SK-N-SH (cell line): ENCODE data around the gene XCL1. TPM values are rescaled to one million over a fixed set of nuclear protein-coding genes. Genes with fewer than 3 reads are reported as not detected.
"Not testable (repeated sequence)": the region's sequence is repeated elsewhere in the genome, so short reads cannot be mapped to it uniquely, and the experiment has no call there.

Experiments used
- CTCF ChIA-PET: fragments of 300-600, 350-600 bp; formaldehyde crosslinking; extraction: SDS; loops from one replicate; lab custom pipeline; 2021; lab: Yijun Ruan, JAX
- POLR2A ChIA-PET: fragments of 350-600 bp; sonication (Branson Sonifier 250); formaldehyde crosslinking; extraction: SDS; loops from one replicate; lab custom pipeline; 2020; ENCODE audit warnings: antibody characterized with exemption, inconsistent platforms; lab: Yijun Ruan, JAX
- DNase-seq: peaks from one replicate; pipeline ENCODE4 v3.0.0; 2012
- H2AFZ ChIP-seq: fragments of 200-600 bp; sonication (generic); 2 replicates; pipeline ENCODE4 v1.8.1; 2016; ENCODE audit warnings: antibody characterized with exemption, mild to moderate bottlenecking, low read depth
- H3F3A ChIP-seq: fragments of 200-600 bp; sonication (generic); replicated peaks from 2 replicates; pipeline ENCODE3; 2016; ENCODE audit warnings: antibody characterized with exemption, mild to moderate bottlenecking; ENCODE audit not compliant: insufficient read depth
- H3K27ac ChIP-seq, 2 experiments: fragments of 200-500 bp in 1 of 2; fragments of 200-600 bp in 1 of 2; sonication (Bioruptor generic) in 1 of 2; sonication (generic), shearing (Covaris generic) in 1 of 2; 2 replicates each; pipeline versions ENCODE4 v1.5.1 to v1.6.1; 2014 to 2016; ENCODE audit warnings: low read depth in 2 of 2, inconsistent platforms in 1 of 2, low read length in 1 of 2, mild to moderate bottlenecking in 1 of 2, mixed read lengths in 1 of 2
- H3K27me3 ChIP-seq: fragments of 200-600 bp; sonication (generic), shearing (Covaris generic); 2 replicates; pipeline ENCODE4 v1.6.1; 2016; ENCODE audit warnings: mixed run types; ENCODE audit not compliant: insufficient read depth
- H3K36me3 ChIP-seq, 2 experiments: fragments of 200-500 bp in 1 of 2; fragments of 200-600 bp in 1 of 2; sonication (Bioruptor generic) in 1 of 2; sonication (generic) in 1 of 2; replicated peaks in 1 of 2; 2 replicates each; pipeline versions ENCODE3 to v1.5.1; 2014 to 2016; ENCODE audit warnings: low read length in 1 of 2, mild to moderate bottlenecking in 1 of 2; ENCODE audit not compliant: insufficient read depth in 2 of 2, control insufficient read depth in 1 of 2
- H3K4me1 ChIP-seq, 2 experiments: fragments of 200-500 bp in 1 of 2; fragments of 200-600 bp in 1 of 2; sonication (Bioruptor generic) in 1 of 2; sonication (generic), shearing (Covaris generic) in 1 of 2; 2 replicates each; pipeline versions ENCODE4 v1.5.1 to v1.6.1; 2014 to 2016; ENCODE audit warnings: low read depth in 1 of 2, low read length in 1 of 2, mixed run types in 1 of 2; ENCODE audit not compliant: insufficient read depth in 2 of 2, control insufficient read depth in 1 of 2
- H3K4me2 ChIP-seq: fragments of 200-600 bp; sonication (generic), shearing (Covaris generic); 2 replicates; pipeline ENCODE4 v1.6.1; 2017; ENCODE audit warnings: mixed run types
- H3K4me3 ChIP-seq, 2 experiments: fragments of 200-500 bp in 1 of 2; fragments of 200-600 bp in 1 of 2; sonication (Bioruptor generic) in 1 of 2; sonication (generic), shearing (Covaris generic) in 1 of 2; 2 replicates each; pipeline versions ENCODE4 v1.5.1 to v1.8.1; 2014 to 2016; ENCODE audit warnings: low read depth in 2 of 2, inconsistent platforms in 1 of 2, low read length in 1 of 2, mild to moderate bottlenecking in 1 of 2, mixed read lengths in 1 of 2, moderate library complexity in 1 of 2
- H3K79me2 ChIP-seq: fragments of 200-600 bp; sonication (generic); 2 replicates; pipeline ENCODE4 v1.8.1; 2017; ENCODE audit warnings: mild to moderate bottlenecking; ENCODE audit not compliant: insufficient read depth
- H3K9ac ChIP-seq: fragments of 200-600 bp; sonication (generic); 2 replicates; pipeline ENCODE4 v1.6.1; 2017; ENCODE audit warnings: mixed run types
- H3K9me2 ChIP-seq: fragments of 200-600 bp; sonication (generic); 2 replicates; pipeline ENCODE4 v1.6.1; 2017; ENCODE audit warnings: mixed run types
- H3K9me3 ChIP-seq: fragments of 200-600 bp; sonication (generic); 2 replicates; pipeline ENCODE4 v1.6.1; 2017; ENCODE audit warnings: mixed run types, mild to moderate bottlenecking, moderate library complexity
- H4K20me1 ChIP-seq: fragments of 200-600 bp; sonication (generic); 2 replicates; pipeline ENCODE4 v1.6.1; 2017; ENCODE audit warnings: mild to moderate bottlenecking, mixed run types; ENCODE audit not compliant: insufficient read depth
- FOSL2 ChIP-seq: IDR thresholded peaks from 2 replicates; pipeline ENCODE4 v1.4.0; 2012; ENCODE audit warnings: low read depth, mild to moderate bottlenecking, moderate library complexity, borderline replicate concordance
- FOXJ3 ChIP-seq: sonication (generic); formaldehyde crosslinking; IDR thresholded peaks from 2 replicates; pipeline ENCODE4 v1.5.1; 2020; ENCODE audit warnings: mild to moderate bottlenecking, missing genetic modification reagents
- GABPA ChIP-seq: IDR thresholded peaks from 2 replicates; pipeline ENCODE4 v1.4.0; 2012; ENCODE audit warnings: low read depth, mild to moderate bottlenecking
- GATA2 ChIP-seq: sonication (generic); formaldehyde crosslinking; IDR thresholded peaks from 2 replicates; pipeline ENCODE4 v1.5.0; 2020; ENCODE audit warnings: mild to moderate bottlenecking, missing genetic modification reagents
- MXI1 ChIP-seq: IDR thresholded peaks from 2 replicates; pipeline ENCODE4 v1.6.1; 2012; ENCODE audit warnings: mild to moderate bottlenecking, low read depth, low read length, improper control_type of control experiment
- NFIC ChIP-seq: IDR thresholded peaks from 2 replicates; pipeline ENCODE4 v1.4.0; 2012; ENCODE audit warnings: borderline replicate concordance
- NRF1 ChIP-seq: IDR thresholded peaks from 2 replicates; pipeline ENCODE4 v1.6.1; 2012; ENCODE audit warnings: low read depth, mild to moderate bottlenecking, low read length
- POLR2AphosphoS5 ChIP-seq: IDR thresholded peaks from 2 replicates; pipeline ENCODE4 v1.6.1; 2012; ENCODE audit warnings: low read depth, low read length
- RAD21 ChIP-seq: IDR thresholded peaks from 2 replicates; pipeline ENCODE4 v1.6.1; 2012; ENCODE audit warnings: mild to moderate bottlenecking, low read length
- RCOR1 ChIP-seq: fragments of 150-350 bp; IDR thresholded peaks from 2 replicates; pipeline ENCODE4 v1.6.1; 2017; ENCODE audit warnings: antibody characterized with exemption, low read length
- RFX5 ChIP-seq: IDR thresholded peaks from 2 replicates; pipeline ENCODE4 v1.6.1; 2012; ENCODE audit warnings: mild to moderate bottlenecking, improper control_type of control experiment, low read length
- SIN3A ChIP-seq: IDR thresholded peaks from 2 replicates; pipeline ENCODE4 v1.6.1; 2012; ENCODE audit warnings: low read depth, mild to moderate bottlenecking, low read length, moderate library complexity, borderline replicate concordance
- SMC3 ChIP-seq: IDR thresholded peaks from 2 replicates; pipeline ENCODE4 v1.6.1; 2012; ENCODE audit warnings: low read depth, low read length, improper control_type of control experiment
- YY1 ChIP-seq: IDR thresholded peaks from 2 replicates; pipeline ENCODE4 v1.4.0; 2012; ENCODE audit warnings: low read depth, mild to moderate bottlenecking
- WGBS: methylation state at CpG from one replicate; pipeline ENCODE4 v1.1.6; 2017; ENCODE audit warnings: low lambda C conversion rate; 5-methylcytosine and 5-hydroxymethylcytosine counted together
- polyA plus RNA-seq, 3 experiments: library from polyadenylated mRNA; depleted of rRNA; stranded (reverse); fragments of >200 nt; gene quantifications; 2 replicates each; pipeline ENCODE4 v1.2.3, GENCODE V29; 2012
- TF ChIP-seq, protein P1 (sequence below): IDR thresholded peaks from 2 replicates; pipeline ENCODE4 v1.6.1; 2012; ENCODE audit warnings: mild to moderate bottlenecking, low read depth, low read length, moderate library complexity
- TF ChIP-seq, protein P2 (sequence below): fragments of 200-600 bp; sonication (generic); IDR thresholded peaks from 2 replicates; pipeline ENCODE4 v1.6.1; 2017; ENCODE audit warnings: antibody characterized with exemption, mild to moderate bottlenecking, moderate library complexity

Gene XCL1
- polyA plus RNA-seq, 1 of the 3 experiments (the other 2 are of a cell fraction) = not detected

DNA sequence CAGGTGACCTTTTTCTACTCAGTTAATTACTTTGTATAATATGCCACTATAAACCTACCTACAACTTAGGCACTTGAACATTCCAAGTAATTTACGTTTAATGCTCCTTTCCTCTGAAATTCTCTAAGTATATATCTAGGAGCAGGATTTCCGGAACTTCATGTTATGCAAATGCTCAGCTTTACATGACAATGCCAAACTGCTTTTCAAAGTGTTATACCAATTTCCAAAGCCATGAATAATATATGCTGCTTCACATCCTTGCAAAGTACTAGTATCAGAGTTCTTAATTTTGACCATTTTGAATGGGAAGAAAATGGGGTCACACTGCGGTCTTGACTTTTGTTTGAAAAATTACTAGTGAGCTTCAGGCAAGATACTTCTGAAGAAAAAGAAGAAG lies 5.8 kb upstream of the XCL1 start (continued):
- TF ChIP-seq RCOR1 = no peak
- no peak for TF ChIP-seq YY1
- TF ChIP-seq POLR2AphosphoS5 = no peak
- TF ChIP-seq GABPA = no peak
- TF ChIP-seq, protein P1, sequence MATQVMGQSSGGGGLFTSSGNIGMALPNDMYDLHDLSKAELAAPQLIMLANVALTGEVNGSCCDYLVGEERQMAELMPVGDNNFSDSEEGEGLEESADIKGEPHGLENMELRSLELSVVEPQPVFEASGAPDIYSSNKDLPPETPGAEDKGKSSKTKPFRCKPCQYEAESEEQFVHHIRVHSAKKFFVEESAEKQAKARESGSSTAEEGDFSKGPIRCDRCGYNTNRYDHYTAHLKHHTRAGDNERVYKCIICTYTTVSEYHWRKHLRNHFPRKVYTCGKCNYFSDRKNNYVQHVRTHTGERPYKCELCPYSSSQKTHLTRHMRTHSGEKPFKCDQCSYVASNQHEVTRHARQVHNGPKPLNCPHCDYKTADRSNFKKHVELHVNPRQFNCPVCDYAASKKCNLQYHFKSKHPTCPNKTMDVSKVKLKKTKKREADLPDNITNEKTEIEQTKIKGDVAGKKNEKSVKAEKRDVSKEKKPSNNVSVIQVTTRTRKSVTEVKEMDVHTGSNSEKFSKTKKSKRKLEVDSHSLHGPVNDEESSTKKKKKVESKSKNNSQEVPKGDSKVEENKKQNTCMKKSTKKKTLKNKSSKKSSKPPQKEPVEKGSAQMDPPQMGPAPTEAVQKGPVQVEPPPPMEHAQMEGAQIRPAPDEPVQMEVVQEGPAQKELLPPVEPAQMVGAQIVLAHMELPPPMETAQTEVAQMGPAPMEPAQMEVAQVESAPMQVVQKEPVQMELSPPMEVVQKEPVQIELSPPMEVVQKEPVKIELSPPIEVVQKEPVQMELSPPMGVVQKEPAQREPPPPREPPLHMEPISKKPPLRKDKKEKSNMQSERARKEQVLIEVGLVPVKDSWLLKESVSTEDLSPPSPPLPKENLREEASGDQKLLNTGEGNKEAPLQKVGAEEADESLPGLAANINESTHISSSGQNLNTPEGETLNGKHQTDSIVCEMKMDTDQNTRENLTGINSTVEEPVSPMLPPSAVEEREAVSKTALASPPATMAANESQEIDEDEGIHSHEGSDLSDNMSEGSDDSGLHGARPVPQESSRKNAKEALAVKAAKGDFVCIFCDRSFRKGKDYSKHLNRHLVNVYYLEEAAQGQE = no peak

DNA sequence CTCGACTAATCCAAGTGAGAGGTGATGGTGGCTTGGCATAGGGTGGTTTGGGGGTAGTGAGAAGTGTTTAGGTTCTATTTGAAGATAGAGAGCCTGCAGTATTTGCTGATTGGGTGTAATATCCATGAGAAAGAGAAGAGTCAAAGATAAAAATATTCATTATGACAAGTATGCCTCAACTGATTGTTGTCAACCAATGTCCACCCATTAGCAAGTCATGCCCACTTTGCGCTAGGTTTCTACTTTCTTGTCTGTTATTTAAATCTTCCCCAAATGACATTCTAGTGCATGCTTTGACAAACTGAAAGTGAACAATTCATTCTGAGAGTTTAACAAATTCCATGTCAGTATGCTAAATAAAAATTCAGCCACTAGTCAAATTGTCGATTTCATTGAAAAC lies 3.8 kb upstream of the XCL1 start:
- ChIA-PET CTCF (interaction anchor here (0.6 to 1.0 kb wide), 2 partner anchors 10 to 230 kb away, joined by 3 read pairs; no protein-coding TSS in a partner anchor), POLR2A (no interaction called here)
- H3K27me3 ChIP-seq = no peaks in the 10 kb centered on the region
- 86% methylated on average over 3 of the region's 3 CpGs for WGBS
- DNase-seq = no peak
- H3K9me3 ChIP-seq = no peaks in the 10 kb centered on the region
- H3K9ac ChIP-seq = no peak overlapping the region
- no peak for TF ChIP-seq SIN3A
- TF ChIP-seq RFX5 = no peak
- TF ChIP-seq NFIC = no peak
- TF ChIP-seq FOXJ3 (CRISPR knock-in tag) = no peak
- TF ChIP-seq FOSL2 = no peak
- no peak for TF ChIP-seq MXI1
- no peak for TF ChIP-seq NRF1
- TF ChIP-seq RAD21 = no peak
- no peak overlapping the region for H3K27ac ChIP-seq
- H3K9me2 ChIP-seq = no peaks in the 10 kb centered on the region
- H3K36me3 ChIP-seq = no peaks in the 10 kb centered on the region
- no peaks in the 10 kb centered on the region; a peak in 1 of 4 replicates for H3K4me1 ChIP-seq
- no peak overlapping the region for H3K4me2 ChIP-seq
- no peak overlapping the region for H2AFZ ChIP-seq
- no peaks in the 10 kb centered on the region for H3F3A ChIP-seq
- no peak overlapping the region for H3K4me3 ChIP-seq
- H4K20me1 ChIP-seq = no peaks in the 10 kb centered on the region
- H3K79me2 ChIP-seq = no peaks in the 10 kb centered on the region

DNA sequence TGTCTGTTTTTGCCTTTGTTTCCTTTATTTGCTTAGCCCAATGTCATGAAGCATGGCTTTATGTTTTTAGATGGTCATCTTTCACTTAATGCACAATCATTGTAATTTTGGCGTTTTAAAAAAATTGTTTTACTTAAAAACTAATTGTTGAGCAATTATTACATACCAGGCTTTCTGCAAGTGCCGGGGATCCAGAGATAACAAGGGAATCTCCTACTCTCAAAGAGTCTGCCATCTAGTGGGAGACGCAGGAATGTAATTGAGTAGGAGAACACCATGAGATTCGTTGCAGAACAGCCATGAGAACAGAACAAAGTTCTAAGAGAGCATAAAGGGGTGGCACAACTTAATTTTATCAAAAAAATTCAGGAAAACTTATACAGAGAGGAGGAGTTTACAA lies 2.2 kb upstream of the XCL1 start:
- CTCF ChIA-PET = interaction anchor here (0.7 kb wide), 1 partner anchor 134 kb away, joined by 4 read pairs; no protein-coding TSS in a partner anchor

DNA sequence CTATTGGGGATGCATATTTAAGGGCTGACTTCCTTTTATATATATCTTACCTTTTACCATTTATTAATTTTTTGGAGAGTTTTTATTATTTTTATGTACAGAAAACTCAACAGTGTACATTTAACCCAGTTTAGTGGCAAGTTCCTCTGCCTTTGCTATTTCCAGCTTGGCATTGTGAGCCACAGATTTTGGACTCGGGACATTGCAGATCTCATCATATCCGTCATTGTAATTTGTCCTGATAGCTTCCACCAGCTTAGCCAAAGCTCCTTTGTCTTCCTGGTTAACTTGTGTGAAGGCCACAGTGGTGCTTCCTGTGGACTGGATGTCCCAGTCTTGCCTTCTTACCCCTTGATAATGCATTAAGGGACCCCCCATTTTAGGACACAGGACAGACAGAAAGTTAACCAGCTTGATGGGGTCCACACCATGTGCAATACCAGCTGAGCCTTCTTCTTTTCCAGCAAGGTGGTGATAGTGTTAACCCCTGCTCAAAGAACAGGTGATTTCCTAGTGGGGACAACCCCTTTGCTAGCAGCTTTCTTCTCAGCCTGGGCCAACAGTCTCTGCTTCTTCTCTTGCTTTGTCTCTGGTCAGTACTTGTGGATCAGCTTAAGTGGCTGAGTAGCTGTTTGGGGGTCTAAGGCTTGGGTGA lies 2.3 kb downstream of the XCL1 start:
- H3K36me3 ChIP-seq, H3K4me3 ChIP-seq, H3K4me2 ChIP-seq, H3K9me3 ChIP-seq, DNase-seq, H3K27ac ChIP-seq, H4K20me1 ChIP-seq, H3F3A ChIP-seq, H3K27me3 ChIP-seq, H3K9ac ChIP-seq, H3K9me2 ChIP-seq, H3K79me2 ChIP-seq, H2AFZ ChIP-seq, POLR2A ChIA-PET: not testable (repeated sequence)
- CTCF ChIA-PET = interaction anchor here (1.5 to 2.0 kb wide), 3 partner anchors 139 to 236 kb away, joined by 8 to 10 read pairs (median 10); no protein-coding TSS in a partner anchor
- peaks cover 0 to 12% of the 10 kb centered on the region in 2 experiments; a peak in 2 of 4 replicates for H3K4me1 ChIP-seq
- 53% methylated on average over 2 of the region's 2 CpGs for WGBS

More for the DNA sequence above, 2.2 kb upstream of the XCL1 start:
- 0 out of 2 replicates have a peak, but pooled peaks have one; percentile 15 for TF ChIP-seq GATA2
- TF ChIP-seq, protein P2, sequence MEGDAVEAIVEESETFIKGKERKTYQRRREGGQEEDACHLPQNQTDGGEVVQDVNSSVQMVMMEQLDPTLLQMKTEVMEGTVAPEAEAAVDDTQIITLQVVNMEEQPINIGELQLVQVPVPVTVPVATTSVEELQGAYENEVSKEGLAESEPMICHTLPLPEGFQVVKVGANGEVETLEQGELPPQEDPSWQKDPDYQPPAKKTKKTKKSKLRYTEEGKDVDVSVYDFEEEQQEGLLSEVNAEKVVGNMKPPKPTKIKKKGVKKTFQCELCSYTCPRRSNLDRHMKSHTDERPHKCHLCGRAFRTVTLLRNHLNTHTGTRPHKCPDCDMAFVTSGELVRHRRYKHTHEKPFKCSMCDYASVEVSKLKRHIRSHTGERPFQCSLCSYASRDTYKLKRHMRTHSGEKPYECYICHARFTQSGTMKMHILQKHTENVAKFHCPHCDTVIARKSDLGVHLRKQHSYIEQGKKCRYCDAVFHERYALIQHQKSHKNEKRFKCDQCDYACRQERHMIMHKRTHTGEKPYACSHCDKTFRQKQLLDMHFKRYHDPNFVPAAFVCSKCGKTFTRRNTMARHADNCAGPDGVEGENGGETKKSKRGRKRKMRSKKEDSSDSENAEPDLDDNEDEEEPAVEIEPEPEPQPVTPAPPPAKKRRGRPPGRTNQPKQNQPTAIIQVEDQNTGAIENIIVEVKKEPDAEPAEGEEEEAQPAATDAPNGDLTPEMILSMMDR = peak; percentile 68
- peak; percentile 60 for TF ChIP-seq RAD21
- peak; percentile 54; the same call in 1 of the 2 replicates for TF ChIP-seq SMC3
- TF ChIP-seq, all 33 proteins: peak for 4; not testable (repeated sequence) for 29
- H3K4me3 ChIP-seq, H3K27me3 ChIP-seq, H3K79me2 ChIP-seq, H3K36me3 ChIP-seq, POLR2A ChIA-PET, H2AFZ ChIP-seq, H3K9me2 ChIP-seq, H3F3A ChIP-seq, H3K9me3 ChIP-seq, H3K27ac ChIP-seq, H3K4me1 ChIP-seq, H3K9ac ChIP-seq, H3K4me2 ChIP-seq, H4K20me1 ChIP-seq: not testable (repeated sequence)
- 6% methylated on average over 4 of the region's 4 CpGs for WGBS
- peak; percentile 17 for DNase-seq
